GM12878 (cell line): Measurements from ENCODE around the gene MRPL22. TPM values are rescaled to one million over a fixed set of nuclear protein-coding genes. Genes with fewer than 3 reads are reported as not detected.

Experiments
- ATAC-seq: fragments of 200-7000 bp; cut with Tn5 transposase; 3 replicates; pipeline ENCODE4 v1.9.1; 2020; ENCODE audit warnings: mild to moderate bottlenecking, moderate library complexity
- BruUV-seq: library from RNA; stranded (reverse); fragments of 400-500 nt; replicated peaks from 2 replicates; lab custom pipeline; 2021; lab: Mats Ljungman, UMichigan
- CTCF ChIA-PET: fragments of 300-600 bp; sonication (Branson Sonifier 250); formaldehyde crosslinking; extraction: SDS; loops from one replicate; lab custom pipeline; 2021; ENCODE audit warnings: inconsistent platforms; lab: Yijun Ruan, JAX
- POLR2A ChIA-PET: fragments of 350-600 bp; formaldehyde crosslinking; extraction: SDS; loops from one replicate; lab custom pipeline; 2021; ENCODE audit warnings: inconsistent platforms; lab: Charles Lee
- RAD21 ChIA-PET: fragments of 300-600 bp; sonication (Branson Sonifier 250); formaldehyde crosslinking; loops from one replicate; lab custom pipeline; 2023; ENCODE audit warnings: antibody characterized with exemption; ENCODE audit not compliant: unreplicated experiment; lab: Charles Lee
- SMC1A ChIA-PET: fragments of 300-600 bp; sonication (Branson Sonifier 250); formaldehyde crosslinking; loops from one replicate; lab custom pipeline; 2023; ENCODE audit not compliant: unreplicated experiment, uncharacterized antibody; lab: Charles Lee
- DNase-seq: peaks from one replicate; pipeline ENCODE4 v3.0.0-alpha.2; 2011; ENCODE audit warnings: low read depth, low spot score
- FAIRE-seq: peaks from 3 replicates; lab custom pipeline; 2011; peaks lifted over from hg19 to GRCh38; lab: Jason Lieb, UNC
- H2AFZ ChIP-seq: 2 replicates; pipeline ENCODE4 v1.6.0; 2011; ENCODE audit warnings: low read depth, low read length, control low read depth; ENCODE audit not compliant: control insufficient read depth
- H3K27ac ChIP-seq: 2 replicates; pipeline ENCODE4 v1.5.1; 2011; ENCODE audit warnings: control low read depth; ENCODE audit not compliant: control insufficient read depth, insufficient read depth
- H3K27me3 ChIP-seq, 2 experiments: replicated peaks in 1 of 2; 2 replicates each; pipeline versions ENCODE4 v1.6.0 to v1.6.1; 2011; ENCODE audit warnings: low read length in 1 of 2; ENCODE audit not compliant: control insufficient read depth in 2 of 2, insufficient read depth in 2 of 2
- H3K36me3 ChIP-seq, 2 experiments: 2 replicates each; pipeline ENCODE4 v1.5.1; 2011; ENCODE audit warnings: low read length in 1 of 2; ENCODE audit not compliant: control insufficient read depth in 2 of 2, insufficient read depth in 2 of 2
- H3K4me1 ChIP-seq: 2 replicates; pipeline ENCODE4 v1.6.1; 2011; ENCODE audit warnings: mild to moderate bottlenecking, low read length, moderate library complexity, mixed read lengths; ENCODE audit not compliant: control insufficient read depth, insufficient read depth
- H3K4me2 ChIP-seq: 2 replicates; pipeline ENCODE4 v1.6.0; 2011; ENCODE audit warnings: control low read depth; ENCODE audit not compliant: control insufficient read depth, insufficient read depth
- H3K4me3 ChIP-seq: fragments of 200-600 bp; sonication (generic); 2 replicates; pipeline ENCODE4 v1.5.1; 2016
- H3K79me2 ChIP-seq: 2 replicates; pipeline ENCODE4 v1.6.0; 2011; ENCODE audit warnings: low read length; ENCODE audit not compliant: control insufficient read depth, insufficient read depth
- H3K9ac ChIP-seq: 2 replicates; pipeline ENCODE4 v1.8.0; 2011; ENCODE audit warnings: low read length, control low read depth, mixed read lengths; ENCODE audit not compliant: control insufficient read depth, insufficient read depth
- H3K9me3 ChIP-seq: replicated peaks from 3 replicates; pipeline ENCODE4 v1.5.1; 2011; ENCODE audit warnings: mild to moderate bottlenecking, low read length; ENCODE audit not compliant: control insufficient read depth, insufficient read depth
- H4K20me1 ChIP-seq: 2 replicates; pipeline ENCODE4 v1.6.0; 2011; ENCODE audit not compliant: control insufficient read depth, insufficient read depth
- BACH1 ChIP-seq: fragments of 450-650 bp; IDR thresholded peaks from 2 replicates; pipeline ENCODE4 v1.6.1; 2017; ENCODE audit warnings: mild to moderate bottlenecking, borderline replicate concordance
- CBFB ChIP-seq: IDR thresholded peaks from 2 replicates; pipeline ENCODE4 v1.6.1; 2016; ENCODE audit warnings: antibody characterized with exemption, low read depth
- CHD1 ChIP-seq: IDR thresholded peaks from 2 replicates; pipeline ENCODE4 v1.6.1; 2012; ENCODE audit warnings: low read depth, low read length, improper control_type of control experiment
- CHD2 ChIP-seq: IDR thresholded peaks from 2 replicates; pipeline ENCODE4 v1.6.1; 2011; ENCODE audit warnings: low read depth, low read length, improper control_type of control experiment, borderline replicate concordance
- DPF2 ChIP-seq: fragments of 450-650 bp; IDR thresholded peaks from 2 replicates; pipeline ENCODE4 v1.6.1; 2017; ENCODE audit warnings: mild to moderate bottlenecking
- ESRRA ChIP-seq: IDR thresholded peaks from 2 replicates; pipeline ENCODE4 v1.6.1; 2012; ENCODE audit warnings: mild to moderate bottlenecking, low read length, improper control_type of control experiment
- FOS ChIP-seq: IDR thresholded peaks from 3 replicates; pipeline ENCODE4 v1.6.1; 2011; ENCODE audit warnings: borderline replicate concordance; ENCODE audit not compliant: insufficient read length; ENCODE audit errors: extremely low read depth
- HDGF ChIP-seq: fragments of 450-650 bp; IDR thresholded peaks from 2 replicates; pipeline ENCODE4 v1.6.1; 2016; ENCODE audit warnings: antibody characterized with exemption
- MAX ChIP-seq: IDR thresholded peaks from 2 replicates; pipeline ENCODE4 v1.6.1; 2012; ENCODE audit warnings: low read depth, low read length, improper control_type of control experiment
- MTA3 ChIP-seq: IDR thresholded peaks from 2 replicates; pipeline ENCODE4 v1.6.1; 2012; ENCODE audit warnings: low read length, inconsistent platforms, borderline replicate concordance
- MXI1 ChIP-seq: fragments of 150-350 bp; IDR thresholded peaks from 2 replicates; pipeline ENCODE4 v1.6.1; 2011; ENCODE audit warnings: low read depth, mild to moderate bottlenecking, inconsistent platforms, low read length, improper control_type of control experiment
- PAX5 ChIP-seq: IDR thresholded peaks from 2 replicates; pipeline ENCODE4 v1.6.1; 2011; ENCODE audit warnings: low read depth, low read length, borderline replicate concordance
- RELA ChIP-seq: fragments of 450-650 bp; IDR thresholded peaks from 2 replicates; pipeline ENCODE4 v1.8.0; 2014; ENCODE audit warnings: borderline replicate concordance; ENCODE audit not compliant: partially characterized antibody
- RUNX3 ChIP-seq: IDR thresholded peaks from 2 replicates; pipeline ENCODE4 v1.6.1; 2012; ENCODE audit warnings: low read length, inconsistent platforms
- SMAD1 ChIP-seq: fragments of 450-650 bp; IDR thresholded peaks from 2 replicates; pipeline ENCODE4 v1.6.1; 2018; ENCODE audit warnings: mild to moderate bottlenecking, low read depth; ENCODE audit not compliant: partially characterized antibody
- TCF12 ChIP-seq: IDR thresholded peaks from 2 replicates; pipeline ENCODE4 v1.6.1; 2011; ENCODE audit warnings: low read depth, mild to moderate bottlenecking, low read length
- ZNF274 ChIP-seq: IDR thresholded peaks from one replicate; pipeline ENCODE4 v1.8.0; 2011; ENCODE audit not compliant: insufficient read length, insufficient read depth
- WGBS: methylation state at CpG from one replicate; pipeline ENCODE4 v1.1.6; 2016; ENCODE audit warnings: low lambda C conversion rate; ENCODE audit not compliant: insufficient replicate concordance, insufficient coverage; ENCODE audit errors: missing lambda C conversion rate; 5-methylcytosine and 5-hydroxymethylcytosine counted together
- in situ Hi-C: fragments of 300-500 bp; cut with MboI; formaldehyde crosslinking; loops from 9 replicates; pipeline ENCODE4 v1.14.3; 2018; ENCODE audit warnings: mixed read lengths
- intact Hi-C: fragments of 100-400 bp; cut with micrococcal nuclease; formaldehyde crosslinking; loops from one replicate; pipeline ENCODE4 v1.14.2; 2022; ENCODE audit not compliant: unreplicated experiment
- polyA plus RNA-seq, 11 experiments: library from polyadenylated mRNA; depleted of rRNA in 4 of 11; unstranded in 6 of 11; stranded (reverse) in 5 of 11; fragments of >200 nt; fragmentation: Nextera tagmentation in 4 of 11; fragmentation: Illumina TruSeq in 1 of 11; extraction: Ambion mirVana in 4 of 11; extraction: Trizol in 1 of 11; gene quantifications; 1 replicate in 1 of 11; 2 replicates in 10 of 11; pipeline versions ENCODE4 v1.2.1 to v1.2.3, GENCODE V29; 2011 to 2016; ENCODE audit warnings: inconsistent platforms in 2 of 11, missing spikeins in 2 of 11, low read depth in 1 of 11
- total RNA-seq, 4 experiments: library from RNA; depleted of rRNA in 3 of 4; stranded (reverse); fragments of >200 nt in 3 of 4; fragmentation: Illumina TruSeq in 1 of 4; extraction: Trizol in 1 of 4; gene quantifications; 2 replicates each; pipeline versions ENCODE4 v1.2.1 to v1.2.3, GENCODE V29; 2013 to 2021
- TF ChIP-seq, protein P1 (sequence below): IDR thresholded peaks from 2 replicates; pipeline ENCODE4 v1.6.1; 2011; ENCODE audit warnings: low read depth, mild to moderate bottlenecking, low read length, moderate library complexity, borderline replicate concordance; ENCODE audit errors: extremely low read depth
- TF ChIP-seq, protein P2 (sequence below): fragments of 450-650 bp; formaldehyde crosslinking; IDR thresholded peaks from 2 replicates; pipeline ENCODE4 v1.4.0; 2020; ENCODE audit warnings: mild to moderate bottlenecking, moderate library complexity

Gene MRPL22
- total and polyA plus RNA-seq, 10 of the 15 experiments (the other 5 are each of a cell fraction or from before 2014, with no cell fraction given), result 29.7 to 318 (median 93.4) TPM

GRCh38 chr5:154984946-154985516 is 44.2 kb downstream of the MRPL22 start (continued):
- no peak for TF ChIP-seq TCF12
- TF ChIP-seq RUNX3, result no peak
- TF ChIP-seq HDGF, result no peak
- no peak for TF ChIP-seq MAX
- no peak for TF ChIP-seq ESRRA
- no peak for TF ChIP-seq RELA
- no peak for TF ChIP-seq PAX5

DNA sequence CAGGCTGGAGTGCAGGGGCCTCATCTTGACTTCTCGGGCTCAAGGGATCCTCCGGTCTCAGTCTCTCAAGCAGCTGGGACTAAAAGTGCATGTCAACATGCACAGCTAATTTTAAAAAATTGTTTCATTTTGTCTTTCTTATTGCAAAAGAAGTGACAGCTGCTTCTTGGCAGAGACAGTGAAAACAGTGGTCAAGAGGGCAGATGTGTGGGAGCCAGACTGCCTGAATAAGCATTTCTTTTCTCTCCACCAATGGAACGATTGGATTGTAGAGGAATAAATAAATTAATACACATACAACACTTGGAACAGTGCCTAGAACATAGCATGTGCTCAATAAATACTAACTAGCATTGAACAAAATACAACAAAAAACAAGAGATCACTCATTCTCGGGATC is 45.3 kb downstream of the MRPL22 start:
- Histone ChIP-seq H3K27me3 (no peaks in the 10 kb centered on the region; a peak in 1 of 4 replicates), H3K4me1 (no peaks in the 10 kb centered on the region), H3K9ac (no peak overlapping the region), H3K4me2 (no peak overlapping the region), H3K27ac (no peak overlapping the region), H3K9me3 (no peaks in the 10 kb centered on the region), H3K36me3 (no peaks in the 10 kb centered on the region), H4K20me1 (no peaks in the 10 kb centered on the region), H3K4me3 (no peak overlapping the region), H3K79me2 (no peaks in the 10 kb centered on the region), H2AFZ (no peak overlapping the region)
- FAIRE-seq (no peak), DNase-seq (no peak), ATAC-seq (no peak)
- 61% methylated on average over 4 of the region's 4 CpGs for WGBS
- in situ Hi-C loops, result no loop called here
- CTCF ChIA-PET, result interaction anchor here (3.2 kb wide), 1 partner anchor 14 kb away, joined by 9 read pairs; no protein-coding TSS in a partner anchor
- RAD21 ChIA-PET, result no interaction called here
- BruUV-seq, result no TSS peak
- intact Hi-C loops, result no loop called here
- TF ChIP-seq FOS (no peak), MXI1 (no peak), DPF2 (no peak), CBFB (no peak), SMAD1 (no peak), MTA3 (no peak), CHD1 (no peak), BACH1 (no peak), CHD2 (no peak), ZNF274 (no peak)
- TF ChIP-seq, protein P1, sequence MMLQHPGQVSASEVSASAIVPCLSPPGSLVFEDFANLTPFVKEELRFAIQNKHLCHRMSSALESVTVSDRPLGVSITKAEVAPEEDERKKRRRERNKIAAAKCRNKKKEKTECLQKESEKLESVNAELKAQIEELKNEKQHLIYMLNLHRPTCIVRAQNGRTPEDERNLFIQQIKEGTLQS, result no peak
- TF ChIP-seq, protein P2, sequence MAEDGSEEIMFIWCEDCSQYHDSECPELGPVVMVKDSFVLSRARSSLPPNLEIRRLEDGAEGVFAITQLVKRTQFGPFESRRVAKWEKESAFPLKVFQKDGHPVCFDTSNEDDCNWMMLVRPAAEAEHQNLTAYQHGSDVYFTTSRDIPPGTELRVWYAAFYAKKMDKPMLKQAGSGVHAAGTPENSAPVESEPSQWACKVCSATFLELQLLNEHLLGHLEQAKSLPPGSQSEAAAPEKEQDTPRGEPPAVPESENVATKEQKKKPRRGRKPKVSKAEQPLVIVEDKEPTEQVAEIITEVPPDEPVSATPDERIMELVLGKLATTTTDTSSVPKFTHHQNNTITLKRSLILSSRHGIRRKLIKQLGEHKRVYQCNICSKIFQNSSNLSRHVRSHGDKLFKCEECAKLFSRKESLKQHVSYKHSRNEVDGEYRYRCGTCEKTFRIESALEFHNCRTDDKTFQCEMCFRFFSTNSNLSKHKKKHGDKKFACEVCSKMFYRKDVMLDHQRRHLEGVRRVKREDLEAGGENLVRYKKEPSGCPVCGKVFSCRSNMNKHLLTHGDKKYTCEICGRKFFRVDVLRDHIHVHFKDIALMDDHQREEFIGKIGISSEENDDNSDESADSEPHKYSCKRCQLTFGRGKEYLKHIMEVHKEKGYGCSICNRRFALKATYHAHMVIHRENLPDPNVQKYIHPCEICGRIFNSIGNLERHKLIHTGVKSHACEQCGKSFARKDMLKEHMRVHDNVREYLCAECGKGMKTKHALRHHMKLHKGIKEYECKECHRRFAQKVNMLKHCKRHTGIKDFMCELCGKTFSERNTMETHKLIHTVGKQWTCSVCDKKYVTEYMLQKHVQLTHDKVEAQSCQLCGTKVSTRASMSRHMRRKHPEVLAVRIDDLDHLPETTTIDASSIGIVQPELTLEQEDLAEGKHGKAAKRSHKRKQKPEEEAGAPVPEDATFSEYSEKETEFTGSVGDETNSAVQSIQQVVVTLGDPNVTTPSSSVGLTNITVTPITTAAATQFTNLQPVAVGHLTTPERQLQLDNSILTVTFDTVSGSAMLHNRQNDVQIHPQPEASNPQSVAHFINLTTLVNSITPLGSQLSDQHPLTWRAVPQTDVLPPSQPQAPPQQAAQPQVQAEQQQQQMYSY (CRISPR knock-in tag), result no peak
- POLR2A ChIA-PET, result no interaction called here
- SMC1A ChIA-PET, result no interaction called here
